A204.1 (cell line): Measurements from ENCODE around the gene PPM1E.
"Not testable (repeated sequence)": the region's sequence is repeated elsewhere in the genome, so short reads cannot be mapped to it uniquely, and the experiment has no call there.

Experiments
- FAIRE-seq: peaks from 2 replicates; lab custom pipeline; 2012; peaks lifted over from hg19 to GRCh38; lab: Jason Lieb, UNC

The PPM1E gene

GRCh38 chr17:58783380-58783779 lies 27.7 kb downstream of the PPM1E start:
- FAIRE-seq: no peak

GRCh38 chr17:58785097-58785496 lies 29.4 kb downstream of the PPM1E start:
- FAIRE-seq: no peak

GRCh38 chr17:58786586-58787295 lies 31.1 kb downstream of the PPM1E start:
- FAIRE-seq: peak; percentile 70

- no peak for FAIRE-seq
Measured at GRCh38 chr17:58788199-58788598, 32.5 kb downstream of the PPM1E start.

- FAIRE-seq: no peak
Measured at GRCh38 chr17:58789160-58789559, 33.5 kb downstream of the PPM1E start.

GRCh38 chr17:58789831-58790230 lies 34.2 kb downstream of the PPM1E start:
- no peak for FAIRE-seq

- not testable (repeated sequence) for FAIRE-seq
Measured at GRCh38 chr17:58794508-58794907, 38.9 kb downstream of the PPM1E start.

GRCh38 chr17:58802188-58802587 lies 46.5 kb downstream of the PPM1E start:
- FAIRE-seq: no peak

GRCh38 chr17:58806046-58806445 lies 50.4 kb downstream of the PPM1E start:
- FAIRE-seq: no peak

- no peak for FAIRE-seq
Measured at GRCh38 chr17:58808609-58809563, 53.2 kb downstream of the PPM1E start.

GRCh38 chr17:58809564-58809936 lies 53.9 kb downstream of the PPM1E start:
- FAIRE-seq: no peak

GRCh38 chr17:58811290-58811689 lies 55.6 kb downstream of the PPM1E start:
- FAIRE-seq: no peak

- FAIRE-seq: no peak
Measured at GRCh38 chr17:58813712-58814111, 58.1 kb downstream of the PPM1E start.

GRCh38 chr17:58818654-58819053 lies 63.0 kb downstream of the PPM1E start:
- FAIRE-seq: no peak

GRCh38 chr17:58822148-58823050 lies 66.7 kb downstream of the PPM1E start:
- no peak for FAIRE-seq

- no peak for FAIRE-seq
Measured at GRCh38 chr17:58823051-58823525, 67.4 kb downstream of the PPM1E start.

GRCh38 chr17:58829172-58829637 lies 73.6 kb downstream of the PPM1E start:
- FAIRE-seq: no peak

- no peak for FAIRE-seq
Measured at GRCh38 chr17:58831780-58832179, 76.1 kb downstream of the PPM1E start.

GRCh38 chr17:58832514-58832913 lies 76.9 kb downstream of the PPM1E start:
- no peak for FAIRE-seq

- no peak for FAIRE-seq
Measured at GRCh38 chr17:58837699-58838098, 82.0 kb downstream of the PPM1E start.

- FAIRE-seq: no peak
Measured at GRCh38 chr17:58840820-58841612, 85.4 kb downstream of the PPM1E start.
